ENCODE results near the gene TEX2.
"Not testable (repeated sequence)": the region's sequence is repeated elsewhere in the genome, so short reads cannot be mapped to it uniquely, and the experiment has no call there.

The TEX2 gene

DNA sequence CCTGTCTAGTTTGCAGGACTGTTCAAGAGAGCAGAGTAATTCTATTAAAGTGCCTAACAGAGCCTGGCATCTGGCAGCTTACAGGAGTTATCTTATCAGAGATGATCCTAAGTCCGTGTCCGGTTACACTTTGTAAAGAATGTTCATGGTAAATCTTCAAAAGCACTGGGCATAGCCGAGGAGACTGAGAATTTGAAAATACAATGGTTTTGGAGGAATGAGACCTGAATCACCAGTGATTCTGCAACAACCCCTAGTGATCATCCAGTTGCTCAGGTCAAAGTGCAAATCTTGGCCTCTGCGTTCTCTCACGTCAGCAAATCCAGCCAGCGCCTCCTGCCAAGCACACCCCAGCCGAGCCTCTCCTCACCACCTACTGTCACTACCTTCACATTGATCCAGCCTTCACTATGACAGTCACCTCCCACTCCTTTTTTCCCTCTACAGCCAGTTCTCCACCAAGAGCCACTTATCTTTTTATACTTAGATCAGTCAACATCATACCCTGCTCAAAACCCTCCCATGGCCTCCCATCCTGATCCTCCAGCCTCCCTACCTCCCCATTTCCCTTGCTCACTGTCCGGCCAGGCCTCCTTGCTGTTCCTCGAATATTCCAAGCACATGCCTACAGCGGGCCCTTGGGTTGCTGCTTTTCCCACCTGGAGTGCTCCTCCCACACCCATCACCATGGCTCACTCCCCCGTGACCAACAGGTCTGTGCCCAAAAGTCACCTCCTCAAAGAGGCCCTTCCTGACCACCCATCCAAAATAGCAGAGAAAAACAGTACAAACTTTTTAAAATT is 75.8 kb downstream of the TEX2 start:
- FAIRE-seq (no peak), DNase-seq (ENCODE audit: insufficient read length, low spot score) (no peak)

DNA sequence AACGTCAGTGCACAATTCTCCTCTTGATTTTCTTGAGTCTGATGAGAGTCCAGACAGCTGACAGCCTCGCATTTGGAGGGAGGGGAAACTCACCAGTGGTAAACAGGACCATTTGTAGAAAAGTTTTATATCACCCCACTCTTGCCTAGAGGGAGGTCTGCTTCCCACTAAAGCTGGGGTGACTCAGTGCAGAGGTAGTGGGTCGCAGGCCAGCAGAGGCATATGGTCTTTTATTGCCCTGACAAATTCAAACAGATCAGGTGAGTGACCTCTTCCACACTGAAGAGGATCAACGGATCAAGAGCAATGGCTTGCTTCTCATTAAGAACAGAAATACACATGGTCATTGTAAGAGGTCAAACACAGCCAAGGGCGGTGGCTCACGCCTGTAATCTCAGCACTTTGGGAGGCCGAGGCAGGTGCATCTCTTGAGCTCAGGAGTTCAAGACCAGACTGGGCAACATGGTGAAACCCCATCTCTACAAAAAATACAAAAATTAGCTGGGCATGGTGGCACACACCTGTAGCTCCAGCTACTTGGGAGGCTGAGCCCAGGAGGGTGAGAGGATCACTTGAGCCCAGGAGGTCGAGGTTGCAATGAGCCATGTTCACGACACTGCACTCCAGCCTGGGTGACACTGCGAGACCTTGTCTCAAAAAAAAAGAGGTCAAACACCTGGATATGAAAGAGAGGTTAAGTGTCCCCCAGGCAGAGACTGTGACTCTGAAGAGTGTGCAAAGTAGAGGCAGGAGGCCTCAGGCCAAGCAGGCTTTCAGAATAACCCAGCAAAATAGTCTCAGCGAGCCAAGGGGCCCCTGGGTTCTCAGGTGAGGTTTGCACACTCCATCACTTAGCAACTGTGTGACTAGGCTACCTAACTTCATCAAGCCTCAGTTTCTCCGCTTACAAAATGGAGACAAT is 76.6 kb downstream of the TEX2 start:
- FAIRE-seq (no peak), DNase-seq (ENCODE audit: insufficient read length, low spot score) (no peak)

DNA sequence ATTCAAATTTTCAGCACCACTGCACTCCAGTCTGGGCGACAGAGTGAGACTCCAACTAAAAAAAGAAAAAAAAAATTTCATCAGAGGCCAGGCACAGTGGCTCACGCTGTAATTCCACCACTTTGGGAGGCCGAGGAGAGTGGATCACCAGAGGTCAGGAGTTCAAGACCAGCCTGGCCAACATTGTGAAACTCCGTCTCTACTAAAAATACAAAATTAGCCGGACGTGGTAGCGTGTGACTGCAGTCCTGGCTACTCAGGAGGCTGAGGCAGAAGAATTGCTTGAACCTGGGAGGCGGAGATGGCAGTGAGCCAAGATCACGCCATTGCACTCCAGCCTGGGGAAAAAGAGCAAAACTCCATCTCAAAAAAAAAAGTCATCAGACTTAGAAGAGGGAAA is 77.5 kb downstream of the TEX2 start:
- not testable (repeated sequence) for DNase-seq (ENCODE audit: insufficient read length, low spot score); FAIRE-seq

DNA sequence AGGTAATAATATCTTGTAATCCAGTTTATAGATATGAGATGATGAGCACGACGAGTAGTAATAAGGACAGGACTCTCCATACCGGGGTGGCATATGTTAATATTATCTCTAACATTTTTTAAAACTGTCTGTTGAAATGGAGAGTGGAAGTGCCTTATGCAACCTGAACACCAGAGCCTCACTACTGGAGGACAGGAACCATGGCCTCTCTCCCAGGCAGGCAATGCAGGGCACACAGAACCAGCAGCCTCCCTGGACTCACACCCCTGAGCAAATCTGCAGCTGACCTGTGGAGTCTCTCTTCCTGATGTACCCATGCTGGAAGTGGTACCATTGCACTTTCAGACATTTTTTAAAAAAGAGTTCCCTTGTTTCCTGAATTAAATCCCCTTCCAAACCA is 78.0 kb downstream of the TEX2 start:
- DNase-seq (ENCODE audit: insufficient read length, low spot score) (no peak), FAIRE-seq (no peak)

DNA sequence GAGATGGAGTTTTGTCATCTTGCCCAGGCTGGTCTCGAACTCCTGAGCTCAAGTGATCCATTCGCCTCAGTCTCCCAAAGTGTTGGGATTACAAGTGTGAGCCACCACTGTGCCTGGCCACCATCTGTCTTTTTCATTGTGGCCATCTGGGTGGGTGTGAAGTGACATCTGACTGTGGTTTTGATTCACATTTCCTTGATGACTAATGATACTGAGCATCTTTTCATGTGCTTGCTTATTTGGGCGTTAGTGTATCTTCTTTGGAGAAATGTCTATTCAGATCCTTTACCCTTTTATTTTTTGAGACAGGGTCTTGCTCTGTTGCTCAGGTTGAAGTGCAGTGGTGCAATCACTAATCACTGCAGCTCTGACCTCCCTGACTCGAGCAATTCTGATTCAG is 79.2 kb downstream of the TEX2 start:
- DNase-seq (ENCODE audit: insufficient read length, low spot score) (no peak), FAIRE-seq (no peak)

DNA sequence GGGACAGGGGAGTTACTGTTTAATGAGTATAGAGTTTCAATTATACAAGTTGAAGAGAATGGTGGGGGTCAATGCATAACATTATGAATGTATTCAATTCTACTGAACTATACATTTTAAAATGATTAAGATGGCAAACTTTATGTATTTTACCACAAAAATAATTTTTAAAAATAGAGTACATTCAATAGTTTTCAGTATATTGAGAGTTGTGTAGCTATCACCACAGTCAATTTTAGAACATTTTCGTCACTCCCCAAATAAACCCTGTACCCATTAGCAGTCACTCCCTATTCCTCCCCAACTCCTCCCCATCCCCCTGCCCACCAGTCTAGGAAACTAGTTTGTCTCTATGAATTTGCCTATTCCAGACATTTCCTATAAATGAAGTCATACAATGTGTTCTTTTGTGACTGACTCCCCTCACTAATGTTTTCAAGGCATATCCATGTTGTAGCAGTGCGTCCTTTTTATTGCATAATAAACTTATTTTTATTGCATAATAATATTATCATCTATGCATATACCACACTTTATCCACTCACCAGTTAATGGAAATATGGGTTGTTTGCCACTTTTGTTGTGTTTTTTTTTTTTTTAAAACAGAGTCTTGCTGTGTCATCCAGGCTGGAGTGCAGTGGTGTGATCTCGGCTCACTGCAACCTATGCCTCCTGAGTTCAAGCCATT is 80.6 kb downstream of the TEX2 start:
- no peak for DNase-seq (ENCODE audit: insufficient read length, low spot score)
- no peak for FAIRE-seq

DNA sequence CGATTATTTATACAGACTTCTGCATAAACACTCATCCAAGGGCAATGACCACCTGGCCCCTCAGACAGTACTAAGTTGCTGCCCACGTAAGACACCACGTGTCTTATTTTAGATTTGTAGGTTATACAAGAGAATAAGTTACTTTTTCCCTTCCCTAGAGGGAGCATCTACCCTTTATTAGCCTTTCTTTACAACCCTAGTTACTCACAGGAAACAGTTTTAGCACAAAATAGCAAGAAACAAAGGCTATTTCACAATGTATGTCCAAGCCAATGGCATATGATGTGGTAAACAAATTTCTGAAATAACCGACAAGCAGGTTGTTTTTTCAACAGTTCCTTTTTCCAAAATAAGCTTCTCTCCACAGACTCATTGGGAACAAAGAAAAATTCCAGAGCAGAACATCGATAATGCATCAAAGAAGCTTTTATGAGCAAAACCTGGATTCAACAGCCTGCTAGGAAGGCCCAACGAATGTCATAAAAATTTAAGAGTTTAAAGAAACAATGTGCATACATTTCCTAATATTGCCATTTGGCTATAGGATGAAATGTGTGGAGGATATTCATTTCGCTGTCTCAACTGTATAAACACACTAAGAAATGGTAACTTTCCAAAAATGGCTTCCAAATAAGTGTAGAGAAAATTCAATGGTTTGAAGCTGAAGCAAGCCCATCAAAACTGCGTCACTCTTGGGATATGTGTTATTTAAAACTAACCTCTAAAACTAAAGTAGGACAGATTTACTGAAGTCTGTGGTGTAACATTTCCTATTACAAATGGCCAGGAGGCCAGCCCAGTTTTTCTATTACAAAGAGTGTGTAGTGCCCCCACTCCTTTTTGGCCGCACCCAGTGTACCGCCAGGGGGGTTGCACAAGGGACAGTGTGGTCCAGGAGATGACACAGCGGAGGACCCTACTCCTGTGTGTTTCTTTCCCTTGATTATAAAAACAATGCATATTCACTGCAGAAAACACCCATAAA is 82.7 kb downstream of the TEX2 start:
- FAIRE-seq (no peak), DNase-seq (ENCODE audit: insufficient read length, low spot score) (no peak)

DNA sequence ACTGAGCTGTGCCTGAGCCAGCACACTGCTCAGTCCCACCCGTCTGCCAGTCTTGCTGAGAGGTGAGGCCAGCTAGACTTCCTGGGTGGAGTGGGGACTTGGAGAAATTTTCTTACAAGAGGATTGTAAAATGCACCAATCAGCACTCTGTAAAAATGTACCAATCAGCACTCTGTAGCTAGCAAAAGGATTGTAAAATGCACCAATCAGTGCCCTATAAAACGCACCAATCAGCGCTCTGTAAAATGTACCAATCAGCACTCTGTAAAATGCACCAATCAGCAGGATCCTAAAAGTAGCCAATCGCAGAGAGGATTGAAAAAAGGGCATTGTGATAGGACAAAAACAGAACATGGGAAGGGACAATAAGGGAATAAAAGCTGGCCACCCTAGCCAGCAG is 84.0 kb downstream of the TEX2 start:
- FAIRE-seq; DNase-seq (ENCODE audit: insufficient read length, low spot score): not testable (repeated sequence)

DNA sequence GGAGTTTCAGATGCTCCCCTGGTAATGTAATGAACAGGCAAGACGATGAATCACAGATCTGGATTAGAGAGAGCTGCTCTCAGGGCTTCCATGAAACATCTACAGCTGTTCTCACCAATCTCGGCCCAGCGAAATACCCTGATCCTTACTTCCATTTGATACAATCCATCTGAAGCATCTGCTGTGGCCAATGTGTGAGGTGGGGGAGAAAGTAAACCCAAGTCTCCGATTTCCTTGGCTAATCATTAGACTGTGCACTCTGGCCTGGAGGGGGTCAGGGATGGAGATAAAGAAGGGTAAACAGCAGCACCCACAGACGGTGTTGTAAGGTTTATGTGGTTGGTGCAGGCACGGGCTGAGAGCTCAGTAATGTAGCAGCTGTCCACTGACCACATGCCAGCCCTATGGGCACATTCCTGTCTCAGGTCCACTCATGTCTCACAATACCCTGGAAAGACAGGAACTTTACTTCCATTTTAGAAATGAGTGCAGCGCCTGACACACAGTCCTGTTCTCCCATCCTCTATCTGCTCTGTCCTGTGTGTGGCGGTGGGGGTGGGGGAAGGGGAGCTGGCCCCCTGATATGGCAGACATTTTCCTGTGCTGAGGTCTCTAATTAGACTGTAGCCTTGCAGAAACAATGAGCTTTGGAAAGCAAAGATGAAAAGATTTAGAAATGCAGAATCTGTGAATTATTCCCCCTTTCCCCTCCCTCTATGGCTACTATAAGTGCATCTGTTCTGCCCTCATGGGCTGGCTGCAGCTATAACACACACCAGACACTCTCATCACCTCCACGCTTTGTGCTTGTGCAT is 84.8 kb downstream of the TEX2 start:
- DNase-seq (ENCODE audit: insufficient read length, low spot score) (no peak), FAIRE-seq (no peak)

DNA sequence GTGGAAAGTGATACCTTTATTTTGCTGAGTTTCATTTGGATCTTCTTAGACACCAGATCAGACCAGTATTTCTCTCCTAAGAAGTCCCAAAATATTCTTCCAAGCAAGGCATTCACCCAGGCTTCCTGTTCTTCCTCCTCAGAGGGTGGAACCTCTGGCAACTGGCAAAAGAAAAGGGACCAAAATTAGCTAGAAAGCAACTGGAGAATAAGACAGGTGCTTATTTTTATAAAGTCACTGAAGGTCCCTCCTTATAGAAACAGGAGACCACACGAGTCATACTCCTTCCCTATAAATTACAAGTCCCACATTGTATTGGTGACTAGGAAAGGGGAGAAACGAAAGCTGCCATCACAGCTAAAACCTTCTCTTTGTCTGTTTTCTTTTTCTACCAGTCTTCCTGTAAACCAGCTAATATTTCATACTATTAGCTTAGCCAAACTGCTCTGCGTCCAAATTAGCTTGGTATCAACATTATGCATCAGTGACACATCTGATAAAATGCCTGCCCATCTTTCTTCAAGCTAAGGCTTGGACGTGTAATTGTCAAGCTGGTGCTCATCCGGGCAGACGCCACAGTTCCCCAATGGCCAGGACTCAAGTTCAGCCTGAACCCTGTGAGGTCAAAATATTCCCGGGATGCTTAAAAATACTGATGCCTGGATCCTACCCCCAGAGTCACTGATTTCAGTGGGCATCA is 85.6 kb downstream of the TEX2 start:
- no peak for FAIRE-seq
- no peak for DNase-seq (ENCODE audit: insufficient read length, low spot score)

DNA sequence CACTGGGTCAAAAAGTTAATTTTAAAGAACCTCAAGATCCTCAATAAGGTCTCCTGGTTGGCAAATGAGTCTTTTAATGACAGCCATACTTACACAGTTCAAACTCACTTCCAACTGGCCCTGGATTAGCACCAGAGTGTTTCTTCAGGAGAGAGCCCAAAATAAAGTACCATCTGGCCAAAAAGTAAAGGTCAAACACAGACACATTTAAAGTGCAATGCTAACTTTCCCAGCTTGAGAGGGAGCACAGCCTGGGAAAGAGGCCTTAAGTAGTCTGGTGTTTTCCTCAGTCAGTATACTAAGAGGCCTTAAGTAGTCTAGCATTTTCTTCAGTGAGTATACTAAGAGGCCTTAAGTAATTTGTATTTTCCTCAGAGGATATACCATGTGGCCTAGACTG is 86.5 kb downstream of the TEX2 start:
- FAIRE-seq: no peak
- DNase-seq (ENCODE audit: insufficient read length, low spot score): no peak

DNA sequence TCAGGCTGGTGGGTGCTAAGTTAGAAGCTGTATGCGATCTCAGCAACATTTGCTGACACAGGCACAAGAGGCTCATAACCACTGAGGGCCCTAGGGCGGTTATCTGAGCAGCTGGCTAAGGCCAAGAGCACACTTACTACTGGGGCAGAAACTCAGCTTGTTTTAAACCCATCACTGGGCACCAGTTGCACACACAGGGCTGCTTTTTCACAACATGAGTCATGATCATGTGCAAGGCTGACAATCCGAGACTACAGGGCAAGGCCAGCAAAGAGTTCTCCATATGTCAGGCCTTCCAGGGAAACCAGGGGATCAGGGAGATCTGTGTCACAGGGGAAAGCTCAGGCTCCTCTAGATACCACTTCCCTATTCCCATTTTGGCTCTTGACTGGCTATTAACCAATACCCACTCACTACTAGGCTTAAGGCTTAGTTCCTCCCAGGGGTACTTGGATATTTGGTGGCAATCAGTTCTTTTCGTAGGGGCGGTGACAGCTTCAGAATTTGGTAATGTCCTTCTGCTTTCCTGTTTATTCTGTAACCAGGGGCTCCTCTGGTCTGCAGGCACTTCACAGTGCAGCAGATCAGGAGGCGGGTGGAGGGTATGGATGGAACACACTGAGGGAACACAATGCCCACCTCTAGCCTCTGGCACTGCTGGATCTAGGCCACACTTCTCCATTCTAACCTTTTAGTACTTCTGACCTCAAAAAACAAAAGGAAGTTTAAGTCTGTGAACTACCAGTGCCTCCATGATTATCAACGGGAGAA is 88.2 kb downstream of the TEX2 start:
- DNase-seq (ENCODE audit: insufficient read length, low spot score) (no peak), FAIRE-seq (no peak)

DNA sequence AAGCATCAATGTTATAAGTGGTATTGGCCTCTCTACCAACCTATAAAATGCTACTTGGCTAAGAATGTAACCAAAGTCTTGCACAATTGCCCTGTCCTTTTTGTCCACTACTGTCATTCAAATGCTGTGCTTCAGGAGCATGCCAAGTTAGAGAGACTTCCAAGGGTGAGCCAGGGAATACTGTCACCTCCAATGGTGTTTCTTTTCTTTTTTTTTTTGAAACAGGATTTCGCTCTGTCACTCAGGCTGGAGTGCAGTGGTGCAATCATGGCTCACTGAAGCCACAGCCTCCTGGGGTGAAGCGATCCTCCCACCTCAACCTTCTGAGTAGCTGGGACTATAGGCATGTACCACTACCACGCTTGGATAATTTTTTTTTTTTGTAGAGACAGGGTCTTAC is 89.4 kb downstream of the TEX2 start:
- FAIRE-seq (no peak), DNase-seq (ENCODE audit: insufficient read length, low spot score) (no peak)

DNA sequence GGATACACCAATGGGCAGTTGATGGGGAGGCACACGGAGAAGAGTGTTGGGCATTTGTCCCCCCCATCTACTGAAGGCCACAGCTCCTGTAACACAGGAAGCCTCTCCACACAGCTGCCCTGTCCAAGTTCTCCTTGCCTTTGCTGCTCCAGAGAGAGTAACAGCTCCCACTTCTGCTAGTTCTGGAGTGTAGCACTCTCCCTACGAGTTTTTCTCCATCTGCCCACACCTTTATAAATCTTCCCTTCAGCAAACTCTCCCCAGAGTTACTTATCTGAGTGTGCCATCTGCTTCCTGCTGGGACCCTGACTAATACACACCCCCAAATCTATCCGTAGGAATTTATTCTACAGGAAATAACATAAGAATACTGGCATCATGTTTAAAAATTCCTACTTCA is 90.5 kb downstream of the TEX2 start:
- DNase-seq (ENCODE audit: insufficient read length, low spot score): no peak
- no peak for FAIRE-seq

DNA sequence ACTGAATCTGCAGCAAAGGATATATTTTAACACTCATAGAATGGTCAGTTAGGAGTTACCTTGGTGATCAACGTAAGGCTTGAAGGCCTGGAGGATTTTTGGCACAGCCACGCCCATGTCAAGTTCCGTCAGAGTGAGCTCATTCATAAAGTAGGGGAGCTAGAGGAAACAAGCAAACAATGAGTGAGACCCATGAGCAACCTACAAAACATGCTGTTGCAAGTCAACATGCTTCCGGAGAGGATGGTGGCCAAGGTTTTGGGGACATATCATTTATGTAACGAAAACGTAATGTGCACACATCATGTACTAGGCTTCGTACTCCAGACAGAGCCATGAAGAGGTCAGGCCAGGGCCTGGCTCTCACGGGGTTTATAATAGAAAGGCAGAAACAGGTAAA is 92.0 kb downstream of the TEX2 start:
- FAIRE-seq (no peak), DNase-seq (ENCODE audit: insufficient read length, low spot score) (no peak)

DNA sequence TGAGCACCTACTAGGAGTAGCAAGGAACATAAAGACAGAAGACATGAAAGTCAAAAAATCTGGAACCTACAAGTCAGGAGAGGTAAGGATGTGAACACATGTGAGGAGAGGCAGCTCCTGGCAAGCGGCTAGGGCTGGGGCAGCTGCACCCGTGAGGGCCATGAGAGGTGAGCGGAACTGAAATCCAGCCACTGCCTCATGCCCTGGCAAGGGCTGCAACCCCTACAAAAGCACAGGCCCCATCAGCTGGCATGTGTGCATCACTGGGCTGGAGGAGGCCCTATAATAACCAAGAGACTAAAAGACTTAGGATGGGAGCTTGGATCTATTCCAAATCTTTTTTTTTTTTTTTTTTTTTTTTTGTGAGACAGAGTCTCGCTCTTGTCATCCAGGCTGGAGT is 92.8 kb downstream of the TEX2 start:
- FAIRE-seq (no peak), DNase-seq (ENCODE audit: insufficient read length, low spot score) (no peak)

DNA sequence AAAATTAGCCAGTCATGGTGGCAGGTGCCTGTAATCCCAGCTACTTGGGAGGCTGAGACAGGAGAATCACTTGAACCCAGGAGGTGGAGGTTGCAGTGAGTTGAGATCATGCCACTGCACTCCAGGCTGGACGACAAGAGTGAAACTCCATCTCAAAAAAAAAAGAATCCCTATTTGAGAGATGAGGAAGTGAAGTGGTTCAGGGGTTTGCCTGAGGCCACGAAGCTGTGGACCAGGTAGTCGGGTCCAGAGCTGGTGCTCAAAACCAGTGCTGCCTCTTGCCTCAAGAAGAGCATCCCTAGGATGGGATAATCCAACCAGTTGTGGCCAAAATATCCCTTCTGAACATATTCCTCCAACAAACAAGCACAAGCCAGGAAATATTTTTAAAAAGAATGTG is 95.4 kb downstream of the TEX2 start:
- not testable (repeated sequence) for DNase-seq (ENCODE audit: insufficient read length, low spot score); FAIRE-seq

DNA sequence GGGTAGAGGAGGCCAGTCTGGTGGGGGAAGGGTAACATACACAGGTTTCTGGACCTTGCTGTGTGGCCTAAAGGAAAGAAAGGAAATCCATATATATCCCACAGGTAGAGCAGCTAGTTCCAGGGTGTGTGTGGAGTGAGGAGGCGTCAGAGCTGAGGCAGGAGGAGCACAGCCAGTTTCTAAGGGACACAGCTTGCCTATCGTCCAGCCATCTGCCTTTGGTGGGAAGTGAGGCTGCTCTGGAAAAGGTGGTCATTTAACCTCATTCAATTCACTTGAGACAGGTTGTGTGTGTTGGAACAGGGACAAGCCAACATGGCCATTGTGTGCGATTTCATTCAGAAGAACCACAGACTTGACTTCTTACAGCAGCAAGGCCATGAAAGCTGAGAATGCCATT is 96.2 kb downstream of the TEX2 start:
- FAIRE-seq: no peak
- DNase-seq (ENCODE audit: insufficient read length, low spot score): no peak

Measured in HTR-8/SVneo (cell line).